PC-3 (cell line): ENCODE measurements around the gene NTN3. TPM values are rescaled to one million over a fixed set of nuclear protein-coding genes. Genes with fewer than 3 reads are reported as not detected.

ENCODE experiments used
- ATAC-seq: fragments of 200-7000 bp; cut with Tn5 transposase; 2 replicates; pipeline ENCODE4 v1.9.1; 2020; ENCODE audit warnings: mild to moderate bottlenecking, moderate library complexity
- BruUV-seq: library from RNA; stranded (reverse); fragments of 400-500 nt; replicated peaks from 2 replicates; lab custom pipeline; 2021; lab: Mats Ljungman, UMichigan
- CTCF ChIA-PET: fragments of 300-600 bp; sonication (Branson Sonifier 250); formaldehyde crosslinking; loops from one replicate; lab custom pipeline; 2022; ENCODE audit warnings: antibody characterized with exemption; lab: Charles Lee
- POLR2A ChIA-PET: fragments of 300-600 bp; sonication (Branson Sonifier 250); formaldehyde crosslinking; loops from one replicate; lab custom pipeline; 2022; ENCODE audit warnings: antibody characterized with exemption; ENCODE audit not compliant: unreplicated experiment; lab: Charles Lee
- DNase-seq: peaks from one replicate; pipeline ENCODE4 v3.0.0-alpha.2; 2015
- H2AFZ ChIP-seq: fragments of 300-600 bp; sonication (generic); 2 replicates; pipeline ENCODE4 v1.6.0; 2016; ENCODE audit warnings: antibody characterized with exemption, low read length
- H3F3A ChIP-seq: fragments of 300-600 bp; sonication (generic); one replicate; pipeline ENCODE4 v1.6.0; 2017; ENCODE audit warnings: antibody characterized with exemption, low read length, control low read depth, mild to moderate bottlenecking; ENCODE audit not compliant: unreplicated experiment
- H3K27ac ChIP-seq: fragments of 300-600 bp; sonication (generic); 2 replicates; pipeline ENCODE4 v1.5.1; 2016; ENCODE audit warnings: mild to moderate bottlenecking, low read length
- H3K27me3 ChIP-seq: fragments of 300-600 bp; sonication (generic); 2 replicates; pipeline ENCODE4 v1.6.1; 2016; ENCODE audit warnings: low read length, mixed read lengths
- H3K36me3 ChIP-seq: fragments of 300-600 bp; sonication (generic); 2 replicates; pipeline ENCODE4 v1.6.1; 2016; ENCODE audit warnings: low read depth, mixed run types, low read length, mixed read lengths
- H3K4me1 ChIP-seq: fragments of 300-600 bp; sonication (generic); 2 replicates; pipeline ENCODE4 v1.5.1; 2016; ENCODE audit warnings: low read length; ENCODE audit not compliant: insufficient read depth
- H3K4me2 ChIP-seq: fragments of 300-600 bp; sonication (generic); 2 replicates; pipeline ENCODE4 v1.6.0; 2016; ENCODE audit warnings: low read length
- H3K4me3 ChIP-seq: fragments of 300-600 bp; sonication (generic); 2 replicates; pipeline ENCODE4 v1.5.1; 2016; ENCODE audit warnings: mild to moderate bottlenecking, low read length, mixed read lengths
- H3K79me2 ChIP-seq: fragments of 300-600 bp; sonication (generic); 2 replicates; pipeline ENCODE4 v1.6.1; 2017; ENCODE audit warnings: low read length, mixed read lengths
- H3K9ac ChIP-seq: fragments of 300-600 bp; sonication (generic); 2 replicates; pipeline ENCODE4 v1.6.0; 2016; ENCODE audit warnings: mild to moderate bottlenecking, low read length
- H3K9me2 ChIP-seq: fragments of 300-600 bp; sonication (generic); replicated peaks from 2 replicates; pipeline ENCODE4 v1.6.1; 2016; ENCODE audit warnings: mixed run types, low read length, mixed read lengths
- H3K9me3 ChIP-seq: fragments of 300-600 bp; sonication (generic); 2 replicates; pipeline ENCODE4 v1.6.1; 2016; ENCODE audit warnings: low read length, mixed read lengths
- H4K20me1 ChIP-seq: fragments of 300-600 bp; sonication (generic); 2 replicates; pipeline ENCODE4 v1.6.1; 2016; ENCODE audit warnings: low read length, mixed read lengths
- EZH2 ChIP-seq: fragments of 300-600 bp; sonication (generic); IDR thresholded peaks from one replicate; pipeline ENCODE4 v1.6.1; 2017; ENCODE audit warnings: antibody characterized with exemption, mild to moderate bottlenecking, low read length; ENCODE audit not compliant: unreplicated experiment
- EZH2phosphoT487 ChIP-seq: fragments of 300-600 bp; sonication (generic); IDR thresholded peaks from 2 replicates; pipeline ENCODE4 v1.6.1; 2018; ENCODE audit warnings: mild to moderate bottlenecking, antibody characterized with exemption, low read length, borderline replicate concordance
- intact Hi-C: fragments of 100-400 bp; cut with micrococcal nuclease; formaldehyde crosslinking; loops from 2 replicates; pipeline ENCODE4 v1.9.0; 2023
- total RNA-seq: library from RNA; depleted of rRNA; stranded (reverse); fragments of >200 nt; gene quantifications from 2 replicates; pipeline ENCODE4 v1.2.3, GENCODE V29; 2014
- TF ChIP-seq, protein P1 (sequence below): fragments of 300-600 bp; sonication (generic); conservative IDR thresholded peaks from 2 replicates; pipeline ENCODE4 v1.5.1; 2017; ENCODE audit warnings: antibody characterized with exemption, low read depth, mild to moderate bottlenecking, low read length

The NTN3 gene
- total RNA-seq, 1 experiment from 2014 or later, result not detected

DNA sequence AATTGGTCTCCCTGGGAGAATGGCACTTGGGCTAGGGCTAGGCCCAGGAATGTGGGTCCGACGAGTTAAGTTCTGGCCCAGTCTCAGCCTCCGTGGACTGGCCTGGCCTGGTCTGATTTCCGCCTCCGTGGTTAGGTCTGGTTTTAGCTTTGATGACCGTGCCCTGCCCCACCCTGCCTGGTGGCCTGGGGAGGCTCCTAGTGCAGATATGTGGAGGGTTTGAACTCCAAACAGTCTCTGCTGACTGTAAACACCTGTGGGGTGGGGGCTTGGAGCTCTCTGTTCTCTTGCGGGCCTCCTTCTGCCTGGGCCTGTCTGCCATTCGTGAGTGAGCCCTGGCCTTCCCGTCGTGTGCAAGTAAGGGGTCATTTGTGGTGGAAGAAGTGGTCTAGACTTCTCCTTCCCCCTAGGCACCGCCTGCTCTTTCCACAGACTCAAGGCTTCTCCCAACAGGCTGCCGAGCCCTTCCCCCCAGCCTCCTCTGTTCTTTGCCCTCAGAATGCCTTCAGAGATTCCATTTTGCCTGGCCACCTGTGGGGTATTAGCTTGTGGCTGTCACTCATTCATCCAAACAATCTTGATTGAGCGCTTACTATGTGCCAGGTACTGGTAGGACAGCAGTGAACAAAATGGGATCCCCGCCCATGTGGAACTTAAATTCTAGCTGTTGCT is 44.2 kb downstream of the NTN3 start:
- H3K9me2 ChIP-seq, result no peaks in the 10 kb centered on the region
- H4K20me1 ChIP-seq, result peaks cover 40% of the 10 kb centered on the region
- peaks cover 30% of the 10 kb centered on the region for H3K4me1 ChIP-seq
- TF ChIP-seq EZH2 (no peak), EZH2phosphoT487 (no peak)
- TF ChIP-seq, protein P1, sequence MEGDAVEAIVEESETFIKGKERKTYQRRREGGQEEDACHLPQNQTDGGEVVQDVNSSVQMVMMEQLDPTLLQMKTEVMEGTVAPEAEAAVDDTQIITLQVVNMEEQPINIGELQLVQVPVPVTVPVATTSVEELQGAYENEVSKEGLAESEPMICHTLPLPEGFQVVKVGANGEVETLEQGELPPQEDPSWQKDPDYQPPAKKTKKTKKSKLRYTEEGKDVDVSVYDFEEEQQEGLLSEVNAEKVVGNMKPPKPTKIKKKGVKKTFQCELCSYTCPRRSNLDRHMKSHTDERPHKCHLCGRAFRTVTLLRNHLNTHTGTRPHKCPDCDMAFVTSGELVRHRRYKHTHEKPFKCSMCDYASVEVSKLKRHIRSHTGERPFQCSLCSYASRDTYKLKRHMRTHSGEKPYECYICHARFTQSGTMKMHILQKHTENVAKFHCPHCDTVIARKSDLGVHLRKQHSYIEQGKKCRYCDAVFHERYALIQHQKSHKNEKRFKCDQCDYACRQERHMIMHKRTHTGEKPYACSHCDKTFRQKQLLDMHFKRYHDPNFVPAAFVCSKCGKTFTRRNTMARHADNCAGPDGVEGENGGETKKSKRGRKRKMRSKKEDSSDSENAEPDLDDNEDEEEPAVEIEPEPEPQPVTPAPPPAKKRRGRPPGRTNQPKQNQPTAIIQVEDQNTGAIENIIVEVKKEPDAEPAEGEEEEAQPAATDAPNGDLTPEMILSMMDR, result no peak
- peak overlapping the region; percentile 81 for H3K4me3 ChIP-seq
- H3K36me3 ChIP-seq, result no peaks in the 10 kb centered on the region
- ChIA-PET CTCF (no interaction called here), POLR2A (no interaction called here)
- H3K9me3 ChIP-seq, result no peaks in the 10 kb centered on the region
- H3K27me3 ChIP-seq, result no peaks in the 10 kb centered on the region
- no peaks in the 10 kb centered on the region for H3F3A ChIP-seq
- TSS peak; percentile 42 for BruUV-seq
- no peak overlapping the region for H3K27ac ChIP-seq
- peak overlapping the region; percentile 99 for H3K4me2 ChIP-seq
- H3K9ac ChIP-seq, result peak overlapping the region; percentile 90
- intact Hi-C loops, result no loop called here
- no peak overlapping the region for H2AFZ ChIP-seq
- DNase-seq, result no peak
- ATAC-seq, result no peak
- H3K79me2 ChIP-seq, result peaks cover 57% of the 10 kb centered on the region

DNA sequence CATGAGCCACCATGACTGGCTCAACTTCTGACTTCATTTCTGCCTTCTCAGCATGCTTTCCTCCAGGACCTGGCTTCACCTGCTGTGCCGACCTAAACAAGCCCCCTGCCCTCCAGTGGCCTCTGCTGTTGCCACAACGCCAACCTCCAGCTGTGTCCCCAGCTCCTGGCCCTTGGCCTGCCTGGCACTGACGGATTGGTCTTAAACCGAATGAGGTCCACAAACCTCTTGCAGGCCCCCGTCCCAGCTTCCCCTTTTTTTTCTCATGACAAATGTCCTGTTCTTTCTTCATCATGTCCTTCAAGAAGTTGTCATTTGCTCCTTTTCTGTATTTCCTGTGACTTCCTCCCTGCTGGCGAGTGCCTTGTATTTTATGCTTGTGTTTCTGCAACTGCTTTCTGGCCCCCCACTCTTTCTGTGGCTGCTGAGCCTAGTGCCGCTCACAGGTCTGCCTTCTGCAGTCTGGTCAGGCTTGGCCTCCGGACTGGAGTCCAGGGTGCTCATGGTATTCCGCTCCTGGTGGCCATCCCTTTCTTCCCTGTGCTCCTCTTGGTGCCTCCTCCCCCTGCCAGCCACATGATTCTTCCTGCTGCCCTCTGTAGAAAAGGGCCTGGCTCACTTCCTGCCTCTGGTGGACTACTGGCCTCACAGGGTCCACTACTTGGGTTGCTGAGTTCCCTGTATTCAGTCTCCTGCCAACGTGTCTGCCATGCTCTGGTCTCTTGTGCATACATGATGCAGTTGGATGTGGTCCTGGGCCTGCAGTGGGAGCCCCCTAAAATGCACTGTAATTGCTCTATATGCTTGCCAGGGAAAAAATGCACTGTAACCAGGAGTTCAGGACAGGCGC is 45.5 kb downstream of the NTN3 start:
- CTCF ChIA-PET, result no interaction called here
- no TSS peak for BruUV-seq

More for the DNA sequence above, 45.5 kb downstream of the NTN3 start:
- TF ChIP-seq EZH2phosphoT487, result no peak
- no peak for TF ChIP-seq EZH2
- TF ChIP-seq, protein P1, result no peak
- Histone ChIP-seq H3K9me2 (no peaks in the 10 kb centered on the region), H3K4me3 (no peak overlapping the region), H4K20me1 (peaks cover 40% of the 10 kb centered on the region), H2AFZ (no peak overlapping the region), H3K9ac (no peak overlapping the region), H3K4me1 (peaks cover 34% of the 10 kb centered on the region), H3K9me3 (no peaks in the 10 kb centered on the region), H3K27me3 (no peaks in the 10 kb centered on the region), H3K36me3 (no peaks in the 10 kb centered on the region), H3K27ac (no peak overlapping the region), H3F3A (no peaks in the 10 kb centered on the region), H3K79me2 (peaks cover 68% of the 10 kb centered on the region), H3K4me2 (peak overlapping the region; percentile 99; the same call in 1 of the 2 replicates)
- POLR2A ChIA-PET, result no interaction called here
- ATAC-seq, result no peak
- intact Hi-C loops, result no loop called here
- DNase-seq, result no peak
